ENCODE results near the gene HUS1B. TPM values are rescaled to one million over a fixed set of nuclear protein-coding genes. Genes with fewer than 3 reads are reported as not detected.

The HUS1B gene
- total and polyA plus RNA-seq, 2 of the 13 experiments (the other 11 are each of a cell fraction or from before 2014, with no cell fraction given): 0.18 to 0.40 TPM

DNA sequence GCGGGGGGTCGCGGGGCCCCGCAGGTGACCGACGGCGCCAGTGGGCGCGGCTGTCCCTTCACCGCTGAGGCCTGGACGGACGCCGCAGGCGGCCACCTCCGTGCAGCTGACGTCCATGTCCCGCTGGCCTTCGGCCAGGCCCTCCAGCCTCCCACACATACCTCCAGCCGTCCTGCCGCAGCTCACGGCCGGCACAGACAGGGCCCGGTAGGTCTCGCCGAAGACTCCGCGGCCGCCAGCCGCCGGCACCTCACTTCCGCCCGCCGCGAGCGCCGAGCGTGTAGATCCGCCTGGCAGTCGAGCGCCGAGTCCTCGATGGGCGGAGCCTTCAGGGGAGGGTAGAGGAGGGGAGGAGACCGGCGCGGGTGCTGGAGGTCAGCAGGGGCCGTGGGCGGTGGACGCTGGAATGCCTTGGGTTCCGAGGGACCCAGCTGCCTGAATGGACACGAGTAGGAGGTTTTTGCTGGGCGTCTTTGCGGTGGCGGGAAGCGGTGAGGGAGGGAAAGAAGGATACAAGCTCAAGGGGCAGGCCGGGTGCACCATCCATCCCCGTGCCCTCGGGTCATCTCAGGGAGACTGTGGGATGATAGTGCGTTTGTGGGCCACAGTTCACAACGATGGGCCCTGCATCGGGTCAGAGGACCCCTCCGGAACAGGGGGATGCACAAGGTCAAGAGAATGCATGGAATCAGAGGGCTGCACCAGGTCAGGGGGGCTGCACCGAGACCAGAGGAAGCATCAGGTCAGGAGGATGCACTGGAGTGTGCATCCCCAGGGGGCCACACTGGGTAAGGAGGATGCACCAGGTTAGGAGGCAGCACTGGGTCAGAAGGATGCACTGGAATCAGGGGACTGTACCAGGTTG, 36.2 kb upstream of the HUS1B start, which contains the start of gene EXOC2 (continued):
- TF ChIP-seq, protein P1, sequence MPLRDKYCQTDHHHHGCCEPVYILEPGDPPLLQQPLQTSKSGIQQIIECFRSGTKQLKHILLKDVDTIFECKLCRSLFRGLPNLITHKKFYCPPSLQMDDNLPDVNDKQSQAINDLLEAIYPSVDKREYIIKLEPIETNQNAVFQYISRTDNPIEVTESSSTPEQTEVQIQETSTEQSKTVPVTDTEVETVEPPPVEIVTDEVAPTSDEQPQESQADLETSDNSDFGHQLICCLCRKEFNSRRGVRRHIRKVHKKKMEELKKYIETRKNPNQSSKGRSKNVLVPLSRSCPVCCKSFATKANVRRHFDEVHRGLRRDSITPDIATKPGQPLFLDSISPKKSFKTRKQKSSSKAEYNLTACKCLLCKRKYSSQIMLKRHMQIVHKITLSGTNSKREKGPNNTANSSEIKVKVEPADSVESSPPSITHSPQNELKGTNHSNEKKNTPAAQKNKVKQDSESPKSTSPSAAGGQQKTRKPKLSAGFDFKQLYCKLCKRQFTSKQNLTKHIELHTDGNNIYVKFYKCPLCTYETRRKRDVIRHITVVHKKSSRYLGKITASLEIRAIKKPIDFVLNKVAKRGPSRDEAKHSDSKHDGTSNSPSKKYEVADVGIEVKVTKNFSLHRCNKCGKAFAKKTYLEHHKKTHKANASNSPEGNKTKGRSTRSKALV (CRISPR knock-in tag; IDR thresholded peaks at IDR 0.05): 0 out of 2 replicates have a peak, but pooled peaks have one; percentile 58
- TF ChIP-seq PCBP2 (optimal IDR thresholded peaks at IDR 0.05; ENCODE audit: low read depth, low read length, poor library complexity, severe bottlenecking) (no peak), ZNF256 (CRISPR knock-in tag; conservative IDR thresholded peaks at IDR 0.05) (0 out of 2 replicates have a peak, but pooled peaks have one; percentile 76), SRSF4 (IDR thresholded peaks at IDR 0.05; ENCODE audit: low read depth, low read length, poor library complexity, severe bottlenecking) (no peak), SUZ12 (IDR thresholded peaks at IDR 0.05; ENCODE audit: low read depth, low read length) (no peak), NR2F2 (IDR thresholded peaks at IDR 0.05; ENCODE audit: borderline replicate concordance, low read depth) (no peak), DNMT3B (CRISPR knock-in tag; conservative IDR thresholded peaks at IDR 0.05) (no peak), ZNF496 (CRISPR knock-in tag; IDR thresholded peaks at IDR 0.05; ENCODE audit: insufficient replicate concordance) (no peak), GTF2F1 (IDR thresholded peaks at IDR 0.05; ENCODE audit: low read length) (no peak), KMT2B (CRISPR knock-in tag; IDR thresholded peaks at IDR 0.05) (peak; percentile 100), ZNF614 (CRISPR knock-in tag; IDR thresholded peaks at IDR 0.05; ENCODE audit: borderline replicate concordance) (peak; percentile 90; the same call in 1 of the 2 replicates), ZBTB20 (CRISPR knock-in tag; IDR thresholded peaks at IDR 0.05; ENCODE audit: borderline replicate concordance, low read depth) (peak; percentile 92), FOXJ3 (CRISPR knock-in tag; IDR thresholded peaks at IDR 0.05; ENCODE audit: borderline replicate concordance) (no peak), TMF1 (CRISPR knock-in tag; IDR thresholded peaks at IDR 0.05; ENCODE audit: low read depth) (no peak; the same call in 1 of the 2 replicates), ZNF546 (CRISPR knock-in tag; conservative IDR thresholded peaks at IDR 0.05) (peak; percentile 98), TBX3 (IDR thresholded peaks at IDR 0.05; ENCODE audit: borderline replicate concordance) (peak; percentile 57; the same call in 1 of the 2 replicates), ZBTB3 (CRISPR knock-in tag; IDR thresholded peaks at IDR 0.05; ENCODE audit: borderline replicate concordance, low read depth) (0 out of 2 replicates have a peak, but pooled peaks have one; percentile 60)
- TF ChIP-seq, protein P2, sequence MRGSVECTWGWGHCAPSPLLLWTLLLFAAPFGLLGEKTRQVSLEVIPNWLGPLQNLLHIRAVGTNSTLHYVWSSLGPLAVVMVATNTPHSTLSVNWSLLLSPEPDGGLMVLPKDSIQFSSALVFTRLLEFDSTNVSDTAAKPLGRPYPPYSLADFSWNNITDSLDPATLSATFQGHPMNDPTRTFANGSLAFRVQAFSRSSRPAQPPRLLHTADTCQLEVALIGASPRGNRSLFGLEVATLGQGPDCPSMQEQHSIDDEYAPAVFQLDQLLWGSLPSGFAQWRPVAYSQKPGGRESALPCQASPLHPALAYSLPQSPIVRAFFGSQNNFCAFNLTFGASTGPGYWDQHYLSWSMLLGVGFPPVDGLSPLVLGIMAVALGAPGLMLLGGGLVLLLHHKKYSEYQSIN (CRISPR knock-in tag; IDR thresholded peaks at IDR 0.05; ENCODE audit: borderline replicate concordance): no peak
- TF ChIP-seq, protein P3, sequence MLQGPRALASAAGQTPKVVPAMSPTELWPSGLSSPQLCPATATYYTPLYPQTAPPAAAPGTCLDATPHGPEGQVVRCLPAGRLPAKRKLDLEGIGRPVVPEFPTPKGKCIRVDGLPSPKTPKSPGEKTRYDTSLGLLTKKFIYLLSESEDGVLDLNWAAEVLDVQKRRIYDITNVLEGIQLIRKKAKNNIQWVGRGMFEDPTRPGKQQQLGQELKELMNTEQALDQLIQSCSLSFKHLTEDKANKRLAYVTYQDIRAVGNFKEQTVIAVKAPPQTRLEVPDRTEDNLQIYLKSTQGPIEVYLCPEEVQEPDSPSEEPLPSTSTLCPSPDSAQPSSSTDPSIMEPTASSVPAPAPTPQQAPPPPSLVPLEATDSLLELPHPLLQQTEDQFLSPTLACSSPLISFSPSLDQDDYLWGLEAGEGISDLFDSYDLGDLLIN (CRISPR knock-in tag; IDR thresholded peaks at IDR 0.05; ENCODE audit: borderline replicate concordance): peak; percentile 92; the same call in 1 of the 2 replicates
- TF ChIP-seq, protein P4, sequence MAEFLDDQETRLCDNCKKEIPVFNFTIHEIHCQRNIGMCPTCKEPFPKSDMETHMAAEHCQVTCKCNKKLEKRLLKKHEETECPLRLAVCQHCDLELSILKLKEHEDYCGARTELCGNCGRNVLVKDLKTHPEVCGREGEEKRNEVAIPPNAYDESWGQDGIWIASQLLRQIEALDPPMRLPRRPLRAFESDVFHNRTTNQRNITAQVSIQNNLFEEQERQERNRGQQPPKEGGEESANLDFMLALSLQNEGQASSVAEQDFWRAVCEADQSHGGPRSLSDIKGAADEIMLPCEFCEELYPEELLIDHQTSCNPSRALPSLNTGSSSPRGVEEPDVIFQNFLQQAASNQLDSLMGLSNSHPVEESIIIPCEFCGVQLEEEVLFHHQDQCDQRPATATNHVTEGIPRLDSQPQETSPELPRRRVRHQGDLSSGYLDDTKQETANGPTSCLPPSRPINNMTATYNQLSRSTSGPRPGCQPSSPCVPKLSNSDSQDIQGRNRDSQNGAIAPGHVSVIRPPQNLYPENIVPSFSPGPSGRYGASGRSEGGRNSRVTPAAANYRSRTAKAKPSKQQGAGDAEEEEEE (CRISPR knock-in tag; IDR thresholded peaks at IDR 0.05; ENCODE audit: borderline replicate concordance): peak; percentile 80; the same call in 1 of the 2 replicates
